Mucosa of descending colon (tissue), 3 donors: ENCODE data around the gene TCEANC. TPM values are rescaled to one million over a fixed set of nuclear protein-coding genes. Genes with fewer than 3 reads are reported as not detected.

Experiments
- ATAC-seq: fragments of 200-7000 bp; cut with Tn5 transposase; one replicate; pipeline ENCODE4 v1.9.1; 2020; ENCODE audit warnings: mild to moderate bottlenecking, moderate library complexity
- DNase-seq, 3 donors: peaks; one replicate each; pipeline ENCODE4 v3.0.0-alpha.2; 2020
- H3K36me3 ChIP-seq: fragments of 200-600 bp; one replicate; pipeline ENCODE4 v1.8.0; 2021; ENCODE audit warnings: low read depth, mild to moderate bottlenecking
- H3K4me1 ChIP-seq: fragments of 200-600 bp; one replicate; pipeline ENCODE4 v1.8.0; 2021; ENCODE audit warnings: low read depth, mild to moderate bottlenecking
- H3K4me3 ChIP-seq: fragments of 200-600 bp; one replicate; pipeline ENCODE4 v1.8.0; 2021; ENCODE audit warnings: mild to moderate bottlenecking
- H3K9me3 ChIP-seq: fragments of 200-600 bp; one replicate; pipeline ENCODE4 v1.8.0; 2021; ENCODE audit warnings: mild to moderate bottlenecking
- CTCF ChIP-seq: fragments of 200-600 bp; IDR thresholded peaks from one replicate; pipeline ENCODE4 v1.8.0; 2022; ENCODE audit warnings: antibody characterized with exemption, mild to moderate bottlenecking
- intact Hi-C, 2 donors: fragments of 100-400 bp; cut with DNase I in 1 of 2; cut with micrococcal nuclease in 1 of 2; formaldehyde crosslinking; loops; one replicate each; pipeline versions ENCODE4 v1.11.0 to v1.11.1; 2022; cut with DNase I, micrococcal nuclease
- total RNA-seq, 3 donors: library from RNA; stranded (reverse); fragmentation: NEBNext Ultra II Directional in 2 of 3; extraction: Animal tissue kit (Norgen Biotek cat#: 25700) in 2 of 3; gene quantifications; one replicate each; pipeline versions ENCODE4 v1.2.1 to v1.2.4, GENCODE V29; 2021 to 2023
- donor health status: DM: no; HTN: no; CAD: no; lungs with moderate emphysema.
- donor health status: DM: no; HTN: no; CAD: no.
- donor health status: DM: no; HTN: yes; CAD: no.

TCEANC gene
- total RNA-seq, 3 donors from 2014 or later: 4.0 to 5.3 (median 4.8) TPM

DNA sequence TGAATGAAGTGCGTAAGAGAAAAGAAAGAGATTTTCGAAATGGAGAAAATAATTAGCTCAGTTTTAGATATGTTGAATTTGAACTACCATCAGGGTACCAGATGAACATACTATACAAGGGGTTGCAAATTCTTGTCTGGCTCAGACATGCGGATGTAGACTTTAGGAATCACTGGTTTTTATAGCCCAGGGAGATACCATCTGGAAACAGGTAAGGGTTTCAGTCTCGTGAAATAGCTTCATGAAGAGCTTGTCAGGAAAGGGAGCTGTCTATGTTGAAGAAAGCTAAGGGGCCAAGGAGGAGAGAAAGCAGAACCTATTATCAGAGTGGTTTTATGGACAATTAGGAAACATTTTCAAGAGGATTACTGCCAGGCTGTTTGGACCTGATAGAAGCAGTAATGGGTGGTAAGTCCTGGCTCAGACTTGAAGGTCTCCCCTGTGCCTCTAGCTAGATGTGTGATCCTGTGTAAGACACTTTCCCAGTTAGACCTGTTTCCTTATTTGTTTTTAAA lies 42.7 kb downstream of the TCEANC start:
- no peak for TF ChIP-seq CTCF
- H3K9me3 ChIP-seq: no peaks in the 10 kb centered on the region

DNA sequence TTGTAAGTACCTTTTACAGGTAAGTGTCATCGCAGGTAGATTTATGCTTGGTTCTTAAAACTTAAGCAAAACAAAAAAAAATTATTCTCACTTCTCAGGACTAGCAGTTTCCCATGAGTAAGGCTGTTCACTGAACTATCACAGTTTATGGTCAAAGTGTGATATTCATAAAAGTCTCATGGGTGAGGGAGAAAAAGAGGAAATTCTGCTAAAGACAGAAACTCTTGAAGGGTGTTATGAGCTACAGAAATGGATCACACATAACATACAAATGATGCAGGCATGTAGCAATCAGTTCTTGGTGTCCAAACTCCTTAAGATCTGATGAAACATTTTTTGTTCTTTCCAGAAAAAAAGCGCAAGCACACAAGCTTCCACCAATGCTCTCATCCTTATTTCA lies 44.5 kb downstream of the TCEANC start:
- Histone ChIP-seq H3K9me3 (no peaks in the 10 kb centered on the region), H3K4me3 (no peak overlapping the region), H3K36me3 (no peaks in the 10 kb centered on the region), H3K4me1 (peaks cover 15% of the 10 kb centered on the region)
- intact Hi-C loops: no loop called here
- DNase-seq: no peak
- TF ChIP-seq CTCF: no peak
- no peak for ATAC-seq

More for the DNA sequence above, 42.7 kb downstream of the TCEANC start:
- ATAC-seq: peak; percentile 31
- H3K36me3 ChIP-seq: no peaks in the 10 kb centered on the region
- H3K4me3 ChIP-seq: no peak overlapping the region
- intact Hi-C loops: no loop called here
- peaks cover 22% of the 10 kb centered on the region for H3K4me1 ChIP-seq
- DNase-seq: no peak

- ATAC-seq: no peak
- DNase-seq: no peak
- no peak overlapping the region for H3K4me3 ChIP-seq
- no peak for TF ChIP-seq CTCF
- H3K36me3 ChIP-seq: no peaks in the 10 kb centered on the region
- intact Hi-C loops: no loop called here
- H3K4me1 ChIP-seq: peaks cover 15% of the 10 kb centered on the region
- H3K9me3 ChIP-seq: no peaks in the 10 kb centered on the region
Observed at GRCh38 chrX:13697976-13698375, 45.0 kb downstream of the TCEANC start.

DNA sequence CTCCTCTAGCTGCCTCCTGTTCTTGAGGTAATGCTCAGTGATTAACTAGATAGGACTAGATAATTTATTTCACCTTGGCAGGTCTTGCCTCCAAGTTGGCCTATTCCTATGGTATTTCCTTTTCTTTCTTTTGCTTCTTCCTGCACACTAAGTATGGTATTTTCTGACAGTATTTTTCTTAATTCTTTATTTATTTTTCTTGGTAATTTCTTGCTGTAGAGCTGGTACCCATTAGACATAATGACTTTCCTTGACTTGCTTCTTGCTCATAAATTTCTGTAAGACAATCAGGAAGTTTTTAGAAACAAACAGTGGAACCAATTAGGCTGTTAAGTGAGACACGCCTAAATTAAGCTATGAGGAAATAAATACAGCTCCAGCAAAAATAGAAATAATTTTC lies 45.5 kb downstream of the TCEANC start:
- peaks cover 15% of the 10 kb centered on the region for H3K4me1 ChIP-seq
- no peaks in the 10 kb centered on the region for H3K36me3 ChIP-seq
- TF ChIP-seq CTCF: no peak
- no peak overlapping the region for H3K4me3 ChIP-seq
- DNase-seq: no peak
- ATAC-seq: peak; percentile 25
- H3K9me3 ChIP-seq: no peaks in the 10 kb centered on the region
- intact Hi-C loops: no loop called here

DNA sequence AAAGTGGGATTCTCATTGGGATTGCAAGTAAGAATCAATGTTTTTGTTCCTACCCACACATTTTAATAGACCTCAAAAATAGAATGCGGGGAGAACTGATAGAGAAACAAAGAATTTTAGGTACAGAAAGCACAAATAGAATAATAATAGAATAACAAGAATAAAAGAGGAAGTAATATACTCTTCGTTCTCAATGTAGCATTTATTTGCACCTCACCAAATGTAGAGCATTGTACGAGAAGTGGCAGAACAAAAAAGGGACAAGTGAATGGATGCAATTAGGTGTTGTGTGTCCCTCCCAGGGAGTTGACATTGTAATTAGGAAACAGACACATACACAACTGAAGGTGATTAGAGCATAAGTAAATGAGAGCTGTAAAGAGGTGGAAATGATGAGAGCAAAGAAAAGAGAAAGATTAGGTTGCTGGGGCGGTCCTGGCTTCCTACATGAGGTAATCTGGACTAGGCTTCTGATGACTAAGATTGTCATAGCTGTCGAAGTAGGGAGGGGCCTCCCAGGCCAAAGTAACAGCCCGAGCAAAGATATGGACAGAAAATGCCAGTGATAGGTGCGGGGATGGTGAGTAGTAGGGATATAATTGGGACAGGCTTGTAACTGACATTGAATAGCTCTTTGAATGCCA lies 46.4 kb downstream of the TCEANC start:
- no peaks in the 10 kb centered on the region for H3K9me3 ChIP-seq
- H3K4me1 ChIP-seq: peaks cover 9% of the 10 kb centered on the region
- no peak for TF ChIP-seq CTCF
- peak; percentile 93 for ATAC-seq
- no peaks in the 10 kb centered on the region for H3K36me3 ChIP-seq
- DNase-seq: peak in 2 of 3 donors; percentile 41 to 59
- intact Hi-C loops: no loop called here
- H3K4me3 ChIP-seq: no peak overlapping the region
